ENCODE measurements around the gene PLPP2. TPM values are rescaled to one million over a fixed set of nuclear protein-coding genes. Genes with fewer than 3 reads are reported as not detected.

PLPP2 gene
- total RNA-seq, 4 donors from 2014 or later = 75.9 to 114 (median 109) TPM

DNA sequence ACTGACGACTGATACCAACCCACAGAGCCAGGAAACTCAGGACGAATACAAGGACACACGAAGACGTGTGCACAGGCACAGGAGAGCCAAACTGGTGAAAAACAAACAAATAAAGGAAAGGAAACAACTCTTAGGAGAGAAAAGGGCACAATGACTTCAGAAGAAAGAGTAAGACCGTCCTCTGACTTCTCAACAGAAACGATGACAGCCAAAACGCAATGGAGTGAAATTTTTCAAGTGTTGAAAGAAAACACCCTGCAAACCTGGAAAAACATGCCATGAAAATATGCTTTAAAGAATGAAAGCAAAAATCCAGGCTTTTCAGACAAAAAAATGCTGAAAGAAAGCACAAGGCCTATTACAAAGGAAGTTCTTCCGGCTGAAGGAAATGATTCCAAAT, 24.6 kb upstream of the PLPP2 start:
- DNase-seq (ENCODE audit: low spot score in 2 of 2) = no peak
- Histone ChIP-seq H3K36me3 (peaks cover 71% of the 10 kb centered on the region), H3K4me1 (no peaks in the 10 kb centered on the region), H3K9me3 (no peaks in the 10 kb centered on the region), H3K27me3 (no peaks in the 10 kb centered on the region), H3K27ac (no peak overlapping the region), H3K4me3 (no peak overlapping the region)
- WGBS = 90% methylated on average over 8 of the region's 8 CpGs
- TF ChIP-seq, protein P1, sequence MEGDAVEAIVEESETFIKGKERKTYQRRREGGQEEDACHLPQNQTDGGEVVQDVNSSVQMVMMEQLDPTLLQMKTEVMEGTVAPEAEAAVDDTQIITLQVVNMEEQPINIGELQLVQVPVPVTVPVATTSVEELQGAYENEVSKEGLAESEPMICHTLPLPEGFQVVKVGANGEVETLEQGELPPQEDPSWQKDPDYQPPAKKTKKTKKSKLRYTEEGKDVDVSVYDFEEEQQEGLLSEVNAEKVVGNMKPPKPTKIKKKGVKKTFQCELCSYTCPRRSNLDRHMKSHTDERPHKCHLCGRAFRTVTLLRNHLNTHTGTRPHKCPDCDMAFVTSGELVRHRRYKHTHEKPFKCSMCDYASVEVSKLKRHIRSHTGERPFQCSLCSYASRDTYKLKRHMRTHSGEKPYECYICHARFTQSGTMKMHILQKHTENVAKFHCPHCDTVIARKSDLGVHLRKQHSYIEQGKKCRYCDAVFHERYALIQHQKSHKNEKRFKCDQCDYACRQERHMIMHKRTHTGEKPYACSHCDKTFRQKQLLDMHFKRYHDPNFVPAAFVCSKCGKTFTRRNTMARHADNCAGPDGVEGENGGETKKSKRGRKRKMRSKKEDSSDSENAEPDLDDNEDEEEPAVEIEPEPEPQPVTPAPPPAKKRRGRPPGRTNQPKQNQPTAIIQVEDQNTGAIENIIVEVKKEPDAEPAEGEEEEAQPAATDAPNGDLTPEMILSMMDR (IDR thresholded peaks at IDR 0.05) = no peak
- TF ChIP-seq POLR2AphosphoS5 (IDR thresholded peaks at IDR 0.05) (no peak), EP300 (IDR thresholded peaks at IDR 0.05) (no peak)

DNA sequence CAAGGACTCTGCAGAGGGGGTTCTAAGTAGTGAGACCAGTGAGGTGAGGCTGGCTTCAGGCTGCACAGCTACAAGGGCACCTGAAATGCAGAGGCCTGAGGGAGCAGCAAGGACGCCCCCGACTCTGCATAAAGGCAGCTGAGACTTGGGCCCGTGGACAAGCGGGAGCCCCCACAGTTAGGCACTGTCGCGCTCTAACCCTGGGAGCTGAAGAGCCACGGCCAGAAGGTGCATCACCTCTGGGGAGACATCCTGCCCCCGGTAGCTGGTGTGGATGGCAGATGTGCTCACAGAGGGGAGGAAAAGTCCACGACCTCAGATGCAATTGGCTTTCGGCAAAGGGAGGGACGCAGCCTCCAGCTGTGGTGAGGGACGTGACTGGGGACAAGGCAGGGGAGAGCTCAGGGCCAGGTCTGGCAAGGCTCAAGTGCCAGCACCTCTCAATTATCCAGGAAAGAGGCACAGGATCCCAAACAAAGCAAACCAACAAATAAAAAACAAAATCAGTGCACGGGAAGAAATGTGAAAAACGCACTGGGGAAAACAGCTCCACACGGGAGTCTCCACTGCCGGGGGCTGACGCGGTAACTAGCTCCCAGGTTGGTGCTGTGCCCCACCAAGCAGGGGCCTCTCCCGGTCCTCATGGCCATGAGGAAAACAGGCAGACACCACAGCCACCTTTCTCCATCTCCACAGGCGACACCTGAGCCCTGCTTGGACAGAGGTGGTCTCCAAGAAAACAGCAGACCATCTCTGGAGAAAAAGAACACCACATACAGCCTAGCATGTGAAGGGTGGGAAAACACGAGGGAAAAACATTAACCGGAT, 23.0 kb upstream of the PLPP2 start:
- H3K4me3 ChIP-seq = no peak overlapping the region
- no peaks in the 10 kb centered on the region for H3K27me3 ChIP-seq
- 87% methylated on average over 13 of the region's 22 CpGs for WGBS
- no peaks in the 10 kb centered on the region for H3K9me3 ChIP-seq
- DNase-seq (ENCODE audit: low spot score in 2 of 2) = no peak
- H3K36me3 ChIP-seq = peaks cover 57% of the 10 kb centered on the region
- H3K27ac ChIP-seq = no peak overlapping the region
- H3K4me1 ChIP-seq = no peaks in the 10 kb centered on the region
- TF ChIP-seq POLR2A (IDR thresholded peaks at IDR 0.05) (no peak), EP300 (IDR thresholded peaks at IDR 0.05) (no peak), POLR2AphosphoS5 (IDR thresholded peaks at IDR 0.05) (no peak)
- TF ChIP-seq, protein P1 (IDR thresholded peaks at IDR 0.05) = no peak

DNA sequence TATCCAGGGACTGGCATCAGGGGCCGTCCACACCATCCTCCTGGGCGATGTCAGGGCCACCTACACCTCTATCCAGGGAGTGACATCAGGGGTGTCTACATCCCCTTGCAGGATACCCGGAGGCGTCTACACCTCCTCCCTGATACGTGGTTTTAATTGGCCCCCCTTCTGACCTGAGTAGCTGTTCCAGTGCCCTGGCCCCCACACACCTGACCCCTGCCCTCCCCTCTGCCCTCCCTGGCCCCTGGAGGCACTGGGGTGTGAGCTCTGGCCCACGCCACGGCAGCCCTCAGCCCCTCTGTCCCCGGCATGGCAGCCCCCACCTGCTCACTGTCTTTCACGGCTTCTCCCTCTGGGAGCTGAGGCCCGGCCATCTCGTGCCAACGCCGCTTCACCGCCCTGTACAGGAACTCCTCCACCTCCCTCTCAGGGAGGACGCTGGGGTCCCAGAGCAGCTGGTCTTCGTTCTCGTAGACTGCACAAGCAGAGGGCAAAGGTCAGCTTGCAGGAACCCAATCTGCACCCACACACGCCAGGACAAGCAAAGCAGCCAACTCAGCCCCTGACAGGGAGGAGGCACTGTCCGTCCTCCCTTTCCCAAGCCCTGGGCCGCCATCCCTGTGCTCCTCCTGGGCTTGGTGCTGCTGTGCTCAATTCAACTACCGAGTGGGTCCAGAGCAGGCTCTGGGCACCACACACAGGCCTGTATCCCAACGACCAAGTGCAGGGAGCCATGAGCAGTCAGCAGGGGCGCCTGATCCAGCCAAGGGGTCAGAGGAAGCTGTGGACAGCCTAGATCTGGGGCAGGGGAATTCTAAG, 22.2 kb upstream of the PLPP2 start:
- no peaks in the 10 kb centered on the region for H3K27me3 ChIP-seq
- 90% methylated on average over 20 of the region's 23 CpGs for WGBS
- H3K36me3 ChIP-seq = peaks cover 57% of the 10 kb centered on the region
- no peak overlapping the region for H3K27ac ChIP-seq
- H3K4me3 ChIP-seq = no peak overlapping the region
- no peaks in the 10 kb centered on the region for H3K9me3 ChIP-seq
- TF ChIP-seq POLR2A (IDR thresholded peaks at IDR 0.05) (no peak), POLR2AphosphoS5 (IDR thresholded peaks at IDR 0.05) (no peak), EP300 (IDR thresholded peaks at IDR 0.05) (no peak)
- TF ChIP-seq, protein P1 (IDR thresholded peaks at IDR 0.05) = no peak
- DNase-seq (ENCODE audit: low spot score in 2 of 2) = no peak
- no peaks in the 10 kb centered on the region for H3K4me1 ChIP-seq

DNA sequence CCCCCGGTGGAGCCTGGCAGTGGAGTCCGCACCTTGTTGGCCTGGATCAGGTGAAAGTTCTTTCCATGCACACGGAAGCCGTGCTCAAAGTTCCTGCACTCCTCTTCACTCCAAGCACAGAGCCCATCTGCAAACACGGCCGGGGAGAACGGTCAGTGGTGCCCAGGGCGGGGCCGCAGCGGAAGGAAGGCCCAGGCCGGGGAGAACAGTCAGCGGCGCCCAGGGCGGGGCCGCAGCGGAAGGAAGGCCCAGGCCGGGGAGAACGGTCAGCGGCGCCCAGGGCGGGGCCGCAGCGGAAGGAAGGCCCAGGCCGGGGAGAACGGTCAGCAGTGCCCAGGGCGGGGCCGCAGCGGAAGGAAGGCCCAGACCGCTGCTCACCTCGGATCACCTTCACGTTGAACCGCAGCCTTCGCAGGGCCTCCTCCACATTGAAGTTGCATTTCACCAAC, 20.6 kb upstream of the PLPP2 start:
- Histone ChIP-seq H3K27ac (no peak overlapping the region), H3K27me3 (no peaks in the 10 kb centered on the region), H3K36me3 (peaks cover 71% of the 10 kb centered on the region), H3K9me3 (no peaks in the 10 kb centered on the region), H3K4me3 (peak overlapping the region; percentile 31), H3K4me1 (no peaks in the 10 kb centered on the region)
- DNase-seq (ENCODE audit: low spot score in 2 of 2) = no peak
- WGBS = 93% methylated on average over 20 of the region's 33 CpGs
- TF ChIP-seq POLR2A (IDR thresholded peaks at IDR 0.05) (no peak), EP300 (IDR thresholded peaks at IDR 0.05) (no peak), POLR2AphosphoS5 (IDR thresholded peaks at IDR 0.05) (no peak)
- TF ChIP-seq, protein P1 (IDR thresholded peaks at IDR 0.05) = no peak
